ENCODE measurements around the gene TOM1.

DNA sequence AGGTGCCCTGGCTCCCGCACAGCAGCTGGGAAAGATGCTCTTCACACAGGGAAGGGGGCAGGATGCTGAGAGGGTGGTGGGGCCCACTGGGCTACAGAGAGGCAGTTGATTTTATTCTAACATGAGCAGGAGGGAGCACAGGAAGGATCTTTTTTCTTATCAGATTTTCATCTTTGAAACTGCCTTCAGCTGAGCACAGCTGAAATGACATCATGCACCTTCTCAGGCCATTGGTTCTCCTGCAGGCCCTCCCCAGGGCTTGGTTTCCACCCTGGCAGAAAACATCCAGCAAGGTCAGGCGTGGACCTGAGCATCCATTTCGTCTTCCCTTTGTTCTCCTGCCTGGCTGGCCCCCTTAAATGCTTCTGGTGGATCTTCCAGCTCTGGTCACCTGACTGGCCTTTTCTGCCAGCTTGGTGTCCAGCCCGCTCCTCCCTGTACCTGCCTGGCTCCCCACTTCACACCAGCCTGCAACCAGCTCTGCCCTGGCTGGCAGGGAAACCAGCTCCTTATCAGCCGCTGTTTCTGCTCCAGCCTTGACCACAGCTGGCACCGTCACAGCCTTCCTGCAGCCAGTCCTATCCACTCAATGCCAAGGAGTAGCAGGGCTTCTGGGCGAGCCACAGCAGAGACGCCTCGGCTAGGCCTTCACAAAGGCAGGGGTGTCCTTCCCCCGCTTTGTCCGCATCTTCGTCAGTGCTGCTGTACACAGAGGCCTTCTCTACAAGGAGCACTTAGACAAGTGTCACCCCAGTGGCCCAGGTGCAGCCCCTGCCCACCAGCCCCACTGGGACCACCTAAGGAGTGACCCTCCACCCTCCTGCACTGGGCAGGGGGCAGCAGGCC, 36.5 kb downstream of the TOM1 start:
- TF ChIP-seq, protein P1, sequence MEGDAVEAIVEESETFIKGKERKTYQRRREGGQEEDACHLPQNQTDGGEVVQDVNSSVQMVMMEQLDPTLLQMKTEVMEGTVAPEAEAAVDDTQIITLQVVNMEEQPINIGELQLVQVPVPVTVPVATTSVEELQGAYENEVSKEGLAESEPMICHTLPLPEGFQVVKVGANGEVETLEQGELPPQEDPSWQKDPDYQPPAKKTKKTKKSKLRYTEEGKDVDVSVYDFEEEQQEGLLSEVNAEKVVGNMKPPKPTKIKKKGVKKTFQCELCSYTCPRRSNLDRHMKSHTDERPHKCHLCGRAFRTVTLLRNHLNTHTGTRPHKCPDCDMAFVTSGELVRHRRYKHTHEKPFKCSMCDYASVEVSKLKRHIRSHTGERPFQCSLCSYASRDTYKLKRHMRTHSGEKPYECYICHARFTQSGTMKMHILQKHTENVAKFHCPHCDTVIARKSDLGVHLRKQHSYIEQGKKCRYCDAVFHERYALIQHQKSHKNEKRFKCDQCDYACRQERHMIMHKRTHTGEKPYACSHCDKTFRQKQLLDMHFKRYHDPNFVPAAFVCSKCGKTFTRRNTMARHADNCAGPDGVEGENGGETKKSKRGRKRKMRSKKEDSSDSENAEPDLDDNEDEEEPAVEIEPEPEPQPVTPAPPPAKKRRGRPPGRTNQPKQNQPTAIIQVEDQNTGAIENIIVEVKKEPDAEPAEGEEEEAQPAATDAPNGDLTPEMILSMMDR (IDR thresholded peaks at IDR 0.05): no peak
- TF ChIP-seq POLR2A (IDR thresholded peaks at IDR 0.05) (no peak), POLR2AphosphoS5 (IDR thresholded peaks at IDR 0.05) (no peak)

Measured in upper lobe of left lung (tissue), 4 donors.